Neural cell (in vitro differentiated cells): ENCODE measurements around the gene CD80. TPM values are rescaled to one million over a fixed set of nuclear protein-coding genes. Genes with fewer than 3 reads are reported as not detected.

ENCODE experiments used
- H2AFZ ChIP-seq: fragments of 200-600, 300-800 bp; sonication (generic), shearing (Covaris generic); 2 replicates; pipeline ENCODE4 v1.6.0; 2014; ENCODE audit warnings: low read depth, mild to moderate bottlenecking, antibody characterized with exemption, low read length, moderate library complexity
- H3F3A ChIP-seq: fragments of 200-600 bp; shearing (Covaris generic); 2 replicates; pipeline ENCODE4 v1.6.1; 2016; ENCODE audit warnings: mild to moderate bottlenecking, moderate library complexity, mixed read lengths, antibody characterized with exemption, low read length; ENCODE audit not compliant: insufficient read depth, poor library complexity, severe bottlenecking
- H3K27ac ChIP-seq: fragments of 200-600, 300-800 bp; sonication (generic), shearing (Covaris generic); 2 replicates; pipeline ENCODE4 v1.5.1; 2014; ENCODE audit warnings: mild to moderate bottlenecking, low read length, moderate library complexity
- H3K27me3 ChIP-seq: fragments of 300-800, 200-600 bp; sonication (generic), shearing (Covaris generic); 2 replicates; pipeline ENCODE4 v1.6.0; 2014; ENCODE audit warnings: mild to moderate bottlenecking, low read depth, low read length, moderate library complexity; ENCODE audit not compliant: insufficient read depth
- H3K36me3 ChIP-seq: fragments of 300-800, 200-600 bp; sonication (generic), shearing (Covaris generic); 2 replicates; pipeline ENCODE4 v1.5.1; 2014; ENCODE audit warnings: mild to moderate bottlenecking, antibody characterized with exemption, low read length, moderate library complexity; ENCODE audit not compliant: insufficient read depth
- H3K4me2 ChIP-seq: fragments of 300-800, 200-600 bp; sonication (generic), shearing (Covaris generic); 2 replicates; pipeline ENCODE4 v1.6.0; 2014; ENCODE audit warnings: mild to moderate bottlenecking, low read length
- H3K4me3 ChIP-seq: fragments of 300-800, 200-600 bp; sonication (generic), shearing (Covaris generic); 2 replicates; pipeline ENCODE4 v1.5.1; 2014; ENCODE audit warnings: mild to moderate bottlenecking, low read length, moderate library complexity
- H3K79me2 ChIP-seq: fragments of 200-600 bp; shearing (Covaris generic); replicated peaks from 2 replicates; pipeline ENCODE4 v1.6.0; 2014; ENCODE audit warnings: mild to moderate bottlenecking, low read length, moderate library complexity; ENCODE audit not compliant: insufficient read depth
- H3K9ac ChIP-seq: fragments of 300-800, 200-600 bp; sonication (generic), shearing (Covaris generic); 2 replicates; pipeline ENCODE4 v1.6.1; 2016; ENCODE audit warnings: mild to moderate bottlenecking, low read length, mixed read lengths
- H3K9me2 ChIP-seq: fragments of 200-600 bp; shearing (Covaris generic); 2 replicates; pipeline ENCODE4 v1.6.1; 2016; ENCODE audit warnings: mild to moderate bottlenecking, low read length, mixed read lengths; ENCODE audit not compliant: insufficient read depth
- H3K9me3 ChIP-seq: fragments of 200-600, 300-800 bp; sonication (generic), shearing (Covaris generic); 2 replicates; pipeline ENCODE4 v1.6.1; 2016; ENCODE audit warnings: mild to moderate bottlenecking, mixed run types, low read length, moderate library complexity, mixed read lengths
- H4K20me1 ChIP-seq: fragments of 200-600 bp; shearing (Covaris generic); 2 replicates; pipeline ENCODE4 v1.6.1; 2016; ENCODE audit warnings: mild to moderate bottlenecking, mixed run types; ENCODE audit not compliant: insufficient read depth
- EP300 ChIP-seq: fragments of 450-650 bp; conservative IDR thresholded peaks from 2 replicates; pipeline ENCODE4 v1.6.1; 2014; ENCODE audit warnings: antibody characterized with exemption, mild to moderate bottlenecking, moderate library complexity; ENCODE audit not compliant: poor library complexity, severe bottlenecking
- EZH2 ChIP-seq: fragments of 200-600, 300-800 bp; shearing (Covaris generic), sonication (generic); IDR thresholded peaks from 2 replicates; pipeline ENCODE4 v1.6.1; 2014; ENCODE audit warnings: antibody characterized with exemption, low read length, borderline replicate concordance, mild to moderate bottlenecking; ENCODE audit not compliant: insufficient read depth, poor library complexity, severe bottlenecking
- MXI1 ChIP-seq: fragments of 450-650 bp; conservative IDR thresholded peaks from 2 replicates; pipeline ENCODE4 v1.6.1; 2014; ENCODE audit warnings: antibody characterized with exemption, mild to moderate bottlenecking; ENCODE audit not compliant: poor library complexity, severe bottlenecking
- POLR2AphosphoS5 ChIP-seq: IDR thresholded peaks from 2 replicates; pipeline ENCODE4 v1.6.1; 2012
- RAD21 ChIP-seq: fragments of 450-650 bp; conservative IDR thresholded peaks from 2 replicates; pipeline ENCODE4 v1.6.1; 2014; ENCODE audit warnings: antibody characterized with exemption, mild to moderate bottlenecking, moderate library complexity
- SMC3 ChIP-seq: fragments of 450-650 bp; conservative IDR thresholded peaks from 2 replicates; pipeline ENCODE4 v1.6.1; 2014; ENCODE audit warnings: antibody characterized with exemption, mild to moderate bottlenecking, moderate library complexity; ENCODE audit not compliant: poor library complexity
- TAF1 ChIP-seq: IDR thresholded peaks from 2 replicates; pipeline ENCODE4 v1.6.1; 2012; ENCODE audit warnings: low read depth
- polyA plus RNA-seq: library from polyadenylated mRNA; depleted of rRNA; stranded (reverse); fragments of >200 nt; gene quantifications from 2 replicates; pipeline ENCODE4 v1.2.3, GENCODE V29; 2014
- TF ChIP-seq, protein P1 (sequence below): fragments of 450-650 bp; IDR thresholded peaks from 2 replicates; pipeline ENCODE4 v1.5.1; 2014; ENCODE audit warnings: antibody characterized with exemption, mild to moderate bottlenecking, moderate library complexity; ENCODE audit not compliant: poor library complexity, severe bottlenecking
- TF ChIP-seq, protein P2 (sequence below): IDR thresholded peaks from 2 replicates; pipeline ENCODE4 v1.6.1; 2012; ENCODE audit warnings: borderline replicate concordance

CD80 gene
- polyA plus RNA-seq, 1 donor from 2014 or later, result not detected

DNA sequence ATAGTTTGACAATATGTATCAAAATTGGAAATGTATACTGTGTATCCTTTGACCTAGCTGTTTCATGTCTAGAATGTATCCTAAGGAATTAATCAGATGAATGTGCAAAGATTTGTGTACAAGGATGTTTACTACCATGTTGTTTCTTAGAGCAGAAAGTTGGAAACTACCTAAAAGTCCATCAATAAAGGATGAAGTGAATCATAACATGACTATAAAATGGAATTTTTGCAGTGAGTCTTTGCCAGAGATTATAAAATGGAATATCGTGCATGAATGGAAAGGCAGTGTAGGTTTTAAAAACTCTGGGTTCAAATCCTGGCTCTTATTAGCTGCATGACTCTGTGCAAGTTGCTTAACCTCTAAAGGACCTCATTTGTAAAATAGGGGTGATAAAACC is 76.3 kb downstream of the CD80 start:
- H3K27ac ChIP-seq, result no peak overlapping the region
- no peak overlapping the region for H2AFZ ChIP-seq
- no peak overlapping the region for H3K9ac ChIP-seq
- H3F3A ChIP-seq, result no peaks in the 10 kb centered on the region
- no peaks in the 10 kb centered on the region for H3K9me3 ChIP-seq
- no peaks in the 10 kb centered on the region for H3K9me2 ChIP-seq
- no peaks in the 10 kb centered on the region for H4K20me1 ChIP-seq
- no peak overlapping the region for H3K4me3 ChIP-seq
- H3K4me2 ChIP-seq, result no peak overlapping the region
- H3K27me3 ChIP-seq, result no peaks in the 10 kb centered on the region
- TF ChIP-seq RAD21, result no peak
- TF ChIP-seq, protein P1, sequence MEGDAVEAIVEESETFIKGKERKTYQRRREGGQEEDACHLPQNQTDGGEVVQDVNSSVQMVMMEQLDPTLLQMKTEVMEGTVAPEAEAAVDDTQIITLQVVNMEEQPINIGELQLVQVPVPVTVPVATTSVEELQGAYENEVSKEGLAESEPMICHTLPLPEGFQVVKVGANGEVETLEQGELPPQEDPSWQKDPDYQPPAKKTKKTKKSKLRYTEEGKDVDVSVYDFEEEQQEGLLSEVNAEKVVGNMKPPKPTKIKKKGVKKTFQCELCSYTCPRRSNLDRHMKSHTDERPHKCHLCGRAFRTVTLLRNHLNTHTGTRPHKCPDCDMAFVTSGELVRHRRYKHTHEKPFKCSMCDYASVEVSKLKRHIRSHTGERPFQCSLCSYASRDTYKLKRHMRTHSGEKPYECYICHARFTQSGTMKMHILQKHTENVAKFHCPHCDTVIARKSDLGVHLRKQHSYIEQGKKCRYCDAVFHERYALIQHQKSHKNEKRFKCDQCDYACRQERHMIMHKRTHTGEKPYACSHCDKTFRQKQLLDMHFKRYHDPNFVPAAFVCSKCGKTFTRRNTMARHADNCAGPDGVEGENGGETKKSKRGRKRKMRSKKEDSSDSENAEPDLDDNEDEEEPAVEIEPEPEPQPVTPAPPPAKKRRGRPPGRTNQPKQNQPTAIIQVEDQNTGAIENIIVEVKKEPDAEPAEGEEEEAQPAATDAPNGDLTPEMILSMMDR, result no peak
- no peak for TF ChIP-seq SMC3
- TF ChIP-seq TAF1, result no peak
- TF ChIP-seq, protein P2, sequence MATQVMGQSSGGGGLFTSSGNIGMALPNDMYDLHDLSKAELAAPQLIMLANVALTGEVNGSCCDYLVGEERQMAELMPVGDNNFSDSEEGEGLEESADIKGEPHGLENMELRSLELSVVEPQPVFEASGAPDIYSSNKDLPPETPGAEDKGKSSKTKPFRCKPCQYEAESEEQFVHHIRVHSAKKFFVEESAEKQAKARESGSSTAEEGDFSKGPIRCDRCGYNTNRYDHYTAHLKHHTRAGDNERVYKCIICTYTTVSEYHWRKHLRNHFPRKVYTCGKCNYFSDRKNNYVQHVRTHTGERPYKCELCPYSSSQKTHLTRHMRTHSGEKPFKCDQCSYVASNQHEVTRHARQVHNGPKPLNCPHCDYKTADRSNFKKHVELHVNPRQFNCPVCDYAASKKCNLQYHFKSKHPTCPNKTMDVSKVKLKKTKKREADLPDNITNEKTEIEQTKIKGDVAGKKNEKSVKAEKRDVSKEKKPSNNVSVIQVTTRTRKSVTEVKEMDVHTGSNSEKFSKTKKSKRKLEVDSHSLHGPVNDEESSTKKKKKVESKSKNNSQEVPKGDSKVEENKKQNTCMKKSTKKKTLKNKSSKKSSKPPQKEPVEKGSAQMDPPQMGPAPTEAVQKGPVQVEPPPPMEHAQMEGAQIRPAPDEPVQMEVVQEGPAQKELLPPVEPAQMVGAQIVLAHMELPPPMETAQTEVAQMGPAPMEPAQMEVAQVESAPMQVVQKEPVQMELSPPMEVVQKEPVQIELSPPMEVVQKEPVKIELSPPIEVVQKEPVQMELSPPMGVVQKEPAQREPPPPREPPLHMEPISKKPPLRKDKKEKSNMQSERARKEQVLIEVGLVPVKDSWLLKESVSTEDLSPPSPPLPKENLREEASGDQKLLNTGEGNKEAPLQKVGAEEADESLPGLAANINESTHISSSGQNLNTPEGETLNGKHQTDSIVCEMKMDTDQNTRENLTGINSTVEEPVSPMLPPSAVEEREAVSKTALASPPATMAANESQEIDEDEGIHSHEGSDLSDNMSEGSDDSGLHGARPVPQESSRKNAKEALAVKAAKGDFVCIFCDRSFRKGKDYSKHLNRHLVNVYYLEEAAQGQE, result no peak
- no peak for TF ChIP-seq EP300
- no peak for TF ChIP-seq MXI1
- no peak for TF ChIP-seq EZH2
- TF ChIP-seq POLR2AphosphoS5, result no peak
- H3K36me3 ChIP-seq, result peaks cover 8% of the 10 kb centered on the region
- H3K79me2 ChIP-seq, result no peaks in the 10 kb centered on the region

DNA sequence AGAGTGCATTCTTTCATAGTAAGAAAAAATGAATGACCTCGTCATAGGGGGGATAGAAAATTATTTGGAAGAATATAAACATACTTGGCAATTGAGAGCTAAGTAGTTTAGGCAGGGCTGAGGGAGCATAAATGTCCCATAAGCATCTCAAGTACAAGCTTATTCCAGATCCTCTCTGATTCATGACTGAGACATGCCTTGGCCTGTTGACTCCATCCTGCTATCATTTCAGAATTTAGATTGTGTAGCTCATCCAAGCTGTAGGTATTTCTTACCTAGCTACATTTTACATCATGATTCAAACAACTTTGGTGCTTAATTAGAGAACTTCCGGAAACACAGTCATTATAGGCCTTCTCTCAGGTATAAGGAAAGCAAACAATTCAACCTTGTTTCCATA is 78.3 kb downstream of the CD80 start:
- no peaks in the 10 kb centered on the region for H3K79me2 ChIP-seq
- H3K36me3 ChIP-seq, result peaks cover 7% of the 10 kb centered on the region

More for the DNA sequence above, 78.3 kb downstream of the CD80 start:
- Histone ChIP-seq H3F3A (no peaks in the 10 kb centered on the region), H3K27me3 (no peaks in the 10 kb centered on the region), H3K9ac (no peak overlapping the region), H3K9me2 (no peaks in the 10 kb centered on the region), H3K4me3 (no peak overlapping the region), H4K20me1 (no peaks in the 10 kb centered on the region), H2AFZ (no peak overlapping the region), H3K4me2 (no peak overlapping the region), H3K9me3 (no peaks in the 10 kb centered on the region), H3K27ac (no peak overlapping the region)
- TF ChIP-seq EZH2 (no peak), SMC3 (no peak), EP300 (no peak), RAD21 (no peak), MXI1 (no peak), TAF1 (no peak), POLR2AphosphoS5 (no peak)
- TF ChIP-seq, protein P2, result no peak
- TF ChIP-seq, protein P1, result no peak
